CD8-positive, alpha-beta memory T cell (primary cell): ENCODE results near the gene ZNF569. TPM values are rescaled to one million over a fixed set of nuclear protein-coding genes. Genes with fewer than 3 reads are reported as not detected.
A peak's percentile ranks its signal among the peaks of the same experiment; 100 is the strongest.

Experiments
- CTCF ChIA-PET: fragments of 350-600 bp; sonication (Branson Sonifier 250); formaldehyde crosslinking; loops from one replicate; lab custom pipeline; 2021; ENCODE audit warnings: antibody characterized with exemption; lab: Charles Lee
- POLR2A ChIA-PET: fragments of 350-600 bp; sonication (Branson Sonifier 250); formaldehyde crosslinking; loops from one replicate; lab custom pipeline; 2021; ENCODE audit warnings: antibody characterized with exemption; lab: Charles Lee
- DNase-seq, 5 donors: peaks; one replicate each; pipeline versions ENCODE4 v3.0.0 to v3.0.0-alpha.2; 2020 to 2022; ENCODE audit warnings: mixed read lengths in 1 of 5
- H3K27ac ChIP-seq: one replicate; pipeline ENCODE4 v1.7.0; 2013; ENCODE audit warnings: low read depth, mild to moderate bottlenecking, low read length, moderate library complexity
- H3K27me3 ChIP-seq: 2 replicates; pipeline ENCODE4 v1.7.0; 2013; ENCODE audit warnings: low read length, mild to moderate bottlenecking; ENCODE audit not compliant: insufficient read depth, poor library complexity, severe bottlenecking
- H3K36me3 ChIP-seq: 2 replicates; pipeline ENCODE4 v1.7.0; 2013; ENCODE audit warnings: mild to moderate bottlenecking, low read length, moderate library complexity; ENCODE audit not compliant: insufficient read depth
- H3K4me1 ChIP-seq: 2 replicates; pipeline ENCODE4 v1.7.0; 2013; ENCODE audit warnings: mild to moderate bottlenecking, low read length, moderate library complexity; ENCODE audit not compliant: insufficient read depth
- H3K4me3 ChIP-seq: 2 replicates; pipeline ENCODE4 v1.7.0; 2013; ENCODE audit warnings: mild to moderate bottlenecking, low read length
- H3K9me3 ChIP-seq: 2 replicates; pipeline ENCODE4 v1.7.0; 2013; ENCODE audit warnings: mild to moderate bottlenecking, low read length
- H3K27ac Mint-ChIP-seq, 8 donors: one replicate each; pipeline ENCODE4 v1.8.0; 2020 to 2021; ENCODE audit warnings: mixed read lengths in 8 of 8, mild to moderate bottlenecking in 6 of 8, inconsistent platforms in 3 of 8, moderate library complexity in 3 of 8
- H3K27me3 Mint-ChIP-seq, 2 donors: one replicate each; pipeline ENCODE4 v1.8.0; 2020 to 2021; ENCODE audit warnings: mixed read lengths in 2 of 2, mild to moderate bottlenecking in 1 of 2, moderate library complexity in 1 of 2
- H3K36me3 Mint-ChIP-seq, 3 donors: one replicate each; pipeline ENCODE4 v1.8.0; 2020 to 2021; ENCODE audit warnings: mixed read lengths in 3 of 3, inconsistent platforms in 1 of 3, mild to moderate bottlenecking in 1 of 3
- H3K4me1 Mint-ChIP-seq, 3 donors: one replicate each; pipeline ENCODE4 v1.8.0; 2020 to 2021; ENCODE audit warnings: mixed read lengths in 3 of 3, inconsistent platforms in 1 of 3, mild to moderate bottlenecking in 1 of 3
- H3K4me3 Mint-ChIP-seq, 7 donors: one replicate each; pipeline ENCODE4 v1.8.0; 2020 to 2021; ENCODE audit warnings: mixed read lengths in 7 of 7, mild to moderate bottlenecking in 6 of 7, moderate library complexity in 4 of 7, inconsistent platforms in 2 of 7
- H3K9me3 Mint-ChIP-seq, 5 donors: one replicate each; pipeline ENCODE4 v1.8.0; 2020 to 2022; ENCODE audit warnings: mixed read lengths in 5 of 5, mild to moderate bottlenecking in 3 of 5, moderate library complexity in 2 of 5, inconsistent platforms in 1 of 5
- polyA plus RNA-seq: library from polyadenylated mRNA; unstranded; fragments of 300-500 nt; fragmentation: Illumina TruSeq; gene quantifications from one replicate; pipeline ENCODE4 v1.2.3, GENCODE V29; 2021
- total RNA-seq, 2 experiments: library from RNA; stranded (reverse); gene quantifications; one replicate each; pipeline ENCODE4 v1.2.3, GENCODE V29; 2021

The ZNF569 gene
- total and polyA plus RNA-seq, 3 experiments from 2014 or later = 3.8 to 8.0 (median 7.4) TPM

- H3K9me3 Mint-ChIP-seq = peaks cover 27 to 90% (median 76%) of the 10 kb centered on the region in 5 donors
- H3K9me3 ChIP-seq = peaks cover 20% of the 10 kb centered on the region
Measured at GRCh38 chr19:37492213-37492612, 25.0 kb upstream of the ZNF569 start.

GRCh38 chr19:37484406-37485168 lies 17.3 kb upstream of the ZNF569 start:
- no peaks in the 10 kb centered on the region for H3K27me3 ChIP-seq
- H3K4me1 Mint-ChIP-seq = peaks cover 0 to 4% (median 0%) of the 10 kb centered on the region in 3 donors
- H3K36me3 ChIP-seq = peaks cover 29% of the 10 kb centered on the region
- no peak overlapping the region for H3K4me3 ChIP-seq
- CTCF ChIA-PET = no interaction called here
- H3K4me3 Mint-ChIP-seq = no peak overlapping the region
- peaks cover 33 to 80% (median 69%) of the 10 kb centered on the region in 3 donors for H3K36me3 Mint-ChIP-seq
- no peak overlapping the region for H3K27ac ChIP-seq
- no peaks in the 10 kb centered on the region for H3K4me1 ChIP-seq
- no peaks in the 10 kb centered on the region for H3K27me3 Mint-ChIP-seq
- peaks cover 66% of the 10 kb centered on the region for H3K9me3 ChIP-seq
- H3K27ac Mint-ChIP-seq = no peak overlapping the region
- POLR2A ChIA-PET = no interaction called here
- DNase-seq = no peak
- peaks cover 49 to 98% (median 93%) of the 10 kb centered on the region in 5 donors for H3K9me3 Mint-ChIP-seq

More at GRCh38 chr19:37492213-37492612, 25.0 kb upstream of the ZNF569 start:
- no peaks in the 10 kb centered on the region for H3K4me1 ChIP-seq
- H3K27me3 Mint-ChIP-seq = peaks cover 0 to 2% of the 10 kb centered on the region in 2 donors
- no peaks in the 10 kb centered on the region for H3K27me3 ChIP-seq
- H3K4me1 Mint-ChIP-seq = no peaks in the 10 kb centered on the region
- POLR2A ChIA-PET = no interaction called here
- no peak overlapping the region for H3K27ac Mint-ChIP-seq
- H3K4me3 ChIP-seq = no peak overlapping the region
- H3K36me3 ChIP-seq = no peaks in the 10 kb centered on the region
- H3K4me3 Mint-ChIP-seq = no peak overlapping the region
- DNase-seq = no peak
- no peak overlapping the region for H3K27ac ChIP-seq
- peaks cover 2 to 39% (median 19%) of the 10 kb centered on the region in 3 donors for H3K36me3 Mint-ChIP-seq
- CTCF ChIA-PET = no interaction called here

GRCh38 chr19:37472165-37472564 lies 4.9 kb upstream of the ZNF569 start:
- H3K9me3 Mint-ChIP-seq = peaks cover 14 to 36% (median 29%) of the 10 kb centered on the region in 5 donors
- peaks cover 24 to 30% (median 28%) of the 10 kb centered on the region in 3 donors for H3K4me1 Mint-ChIP-seq
- no peak overlapping the region for H3K27ac Mint-ChIP-seq
- Histone ChIP-seq H3K27ac (no peak overlapping the region), H3K4me3 (no peak overlapping the region), H3K4me1 (peaks cover 20% of the 10 kb centered on the region), H3K36me3 (peaks cover 25% of the 10 kb centered on the region), H3K27me3 (no peaks in the 10 kb centered on the region), H3K9me3 (peaks cover 19% of the 10 kb centered on the region)
- POLR2A ChIA-PET = no interaction called here
- CTCF ChIA-PET = no interaction called here
- peaks cover 0 to 1% of the 10 kb centered on the region in 2 donors for H3K27me3 Mint-ChIP-seq
- no peak overlapping the region for H3K4me3 Mint-ChIP-seq
- DNase-seq = no peak
- H3K36me3 Mint-ChIP-seq = peaks cover 21 to 46% (median 28%) of the 10 kb centered on the region in 3 donors

- Histone ChIP-seq H3K4me1 (peaks cover 24% of the 10 kb centered on the region), H3K36me3 (peaks cover 5% of the 10 kb centered on the region), H3K9me3 (peaks cover 9% of the 10 kb centered on the region), H3K27me3 (no peaks in the 10 kb centered on the region), H3K4me3 (peak overlapping the region; percentile 94), H3K27ac (no peak overlapping the region)
- Mint-ChIP-seq H3K9me3 (peaks cover 6 to 19% (median 10%) of the 10 kb centered on the region in 5 donors), H3K4me1 (peaks cover 35 to 45% (median 42%) of the 10 kb centered on the region in 3 donors), H3K36me3 (peaks cover 5 to 35% (median 10%) of the 10 kb centered on the region in 3 donors), H3K27ac (peak overlapping the region in 6 of 8 donors; percentile 89 to 99 (median 98)), H3K4me3 (peak overlapping the region; percentile 7 to 99 (median 97)), H3K27me3 (no peaks in the 10 kb centered on the region)
- CTCF ChIA-PET = no interaction called here
- no peak for DNase-seq
- POLR2A ChIA-PET = no interaction called here
Measured at GRCh38 chr19:37470216-37470615, 3.0 kb upstream of the ZNF569 start.

GRCh38 chr19:37468961-37469777 lies 1.9 kb upstream of the ZNF569 start, which contains the start of gene ZNF570:
Gene ZNF570 (plus strand): TSS chr19:37469356. CDS start chr19:37470355, 999 bp downstream.
- peaks cover 24% of the 10 kb centered on the region for H3K4me1 ChIP-seq
- peaks cover 9 to 20% (median 15%) of the 10 kb centered on the region in 5 donors for H3K9me3 Mint-ChIP-seq
- peaks cover 7% of the 10 kb centered on the region for H3K9me3 ChIP-seq
- peaks cover 11% of the 10 kb centered on the region for H3K36me3 ChIP-seq
- H3K36me3 Mint-ChIP-seq = peaks cover 14 to 40% (median 16%) of the 10 kb centered on the region in 3 donors
- POLR2A ChIA-PET = interaction anchor here (0.7 to 1.4 kb wide), 8 partner anchors 37 to 1255 kb away, joined by 3 to 21 read pairs (median 6); partner anchors contain the start of genes ZFP30, ZNF527, ZNF540 and ZNF565
- H3K27me3 Mint-ChIP-seq = no peaks in the 10 kb centered on the region
- DNase-seq = peak; percentile 77 to 91 (median 86)
- H3K27ac ChIP-seq = peak within 1 kb of the TSS; percentile 90
- peak within 1 kb of the TSS; percentile 92 to 99 (median 97) for H3K4me3 Mint-ChIP-seq
- CTCF ChIA-PET = interaction anchor here (0.8 to 1.6 kb wide), 2 partner anchors 99 to 126 kb away, joined by 3 to 5 read pairs; partner anchors contain the start of genes ZNF527, ZNF540 and ZNF571
- peaks cover 40 to 49% (median 47%) of the 10 kb centered on the region in 3 donors for H3K4me1 Mint-ChIP-seq
- H3K27me3 ChIP-seq = no peaks in the 10 kb centered on the region
- peak within 1 kb of the TSS; percentile 89 to 99 (median 98) for H3K27ac Mint-ChIP-seq
- H3K4me3 ChIP-seq = peak within 1 kb of the TSS; percentile 94

- Histone ChIP-seq H3K27ac (peak overlapping the region; percentile 77), H3K4me1 (peaks cover 24% of the 10 kb centered on the region), H3K4me3 (peak overlapping the region; percentile 94), H3K27me3 (no peaks in the 10 kb centered on the region), H3K9me3 (peaks cover 5% of the 10 kb centered on the region), H3K36me3 (peaks cover 18% of the 10 kb centered on the region)
- CTCF ChIA-PET = interaction anchor here (0.9 to 1.2 kb wide), 2 partner anchors 39 to 97 kb away, joined by 3 to 5 read pairs; partner anchors contain the start of genes ZNF527 and ZNF793
- Mint-ChIP-seq H3K4me3 (peak overlapping the region; percentile 87 to 99 (median 97)), H3K9me3 (peaks cover 9 to 20% (median 15%) of the 10 kb centered on the region in 5 donors), H3K4me1 (peaks cover 40 to 49% (median 47%) of the 10 kb centered on the region in 3 donors), H3K36me3 (peaks cover 14 to 42% (median 16%) of the 10 kb centered on the region in 3 donors), H3K27me3 (no peaks in the 10 kb centered on the region), H3K27ac (peak overlapping the region; percentile 89 to 98 (median 98))
- no peak for DNase-seq
- POLR2A ChIA-PET = interaction anchor here (0.6 to 2.3 kb wide), 8 partner anchors 9 to 801 kb away, joined by 3 to 15 read pairs (median 6); partner anchors contain the start of genes ZNF461, ZNF527, ZNF540 and ZNF571
Measured at GRCh38 chr19:37467608-37468090, 405 bp upstream of the ZNF569 start.

- H3K36me3 ChIP-seq = peaks cover 20% of the 10 kb centered on the region
- Mint-ChIP-seq H3K27ac (peak overlapping the region in 7 of 8 donors; percentile 89 to 98 (median 98)), H3K4me1 (peaks cover 40 to 49% (median 47%) of the 10 kb centered on the region in 3 donors), H3K9me3 (peaks cover 9 to 20% (median 15%) of the 10 kb centered on the region in 5 donors), H3K36me3 (peaks cover 14 to 42% (median 16%) of the 10 kb centered on the region in 3 donors), H3K27me3 (no peaks in the 10 kb centered on the region), H3K4me3 (peak overlapping the region; percentile 87 to 99 (median 97))
- H3K27ac ChIP-seq = peak overlapping the region; percentile 77
- no peak for DNase-seq
- POLR2A ChIA-PET = interaction anchor here (0.5 to 2.3 kb wide), 4 partner anchors 95 to 311 kb away, joined by 4 to 15 read pairs (median 8); partner anchors contain the start of genes ZNF527, ZNF540 and ZNF571
- peaks cover 24% of the 10 kb centered on the region for H3K4me1 ChIP-seq
- H3K4me3 ChIP-seq = peak overlapping the region; percentile 94
- CTCF ChIA-PET = no interaction called here
- H3K9me3 ChIP-seq = peaks cover 7% of the 10 kb centered on the region
- no peaks in the 10 kb centered on the region for H3K27me3 ChIP-seq
Measured at GRCh38 chr19:37466277-37466797, 907 bp downstream of the ZNF569 start.
